CD4-positive, alpha-beta memory T cell (primary cell): ENCODE data around the gene KLLN. TPM values are rescaled to one million over a fixed set of nuclear protein-coding genes. Genes with fewer than 3 reads are reported as not detected.
"Not testable (repeated sequence)": the region's sequence is repeated elsewhere in the genome, so short reads cannot be mapped to it uniquely, and the experiment has no call there.

Source experiments
- CTCF ChIA-PET: fragments of 350-600 bp; sonication (Branson Sonifier 250); formaldehyde crosslinking; loops from one replicate; lab custom pipeline; 2021; ENCODE audit warnings: inconsistent platforms; ENCODE audit not compliant: partially characterized antibody; lab: Charles Lee
- POLR2A ChIA-PET: fragments of 350-600 bp; sonication (Branson Sonifier 250); formaldehyde crosslinking; loops from one replicate; lab custom pipeline; 2021; ENCODE audit not compliant: partially characterized antibody; lab: Charles Lee
- DNase-seq, 5 donors: peaks; one replicate each; pipeline versions ENCODE4 v3.0.0 to v3.0.0-alpha.2; 2020 to 2022; ENCODE audit warnings: mixed read lengths in 1 of 5
- H3K27ac ChIP-seq: one replicate; pipeline ENCODE4 v1.7.0; 2013; ENCODE audit warnings: low read depth, low read length
- H3K27me3 ChIP-seq: 2 replicates; pipeline ENCODE4 v1.7.0; 2013; ENCODE audit warnings: mild to moderate bottlenecking, low read length, moderate library complexity; ENCODE audit not compliant: insufficient read depth
- H3K36me3 ChIP-seq: 2 replicates; pipeline ENCODE4 v1.7.0; 2013; ENCODE audit warnings: mild to moderate bottlenecking, low read length, moderate library complexity; ENCODE audit not compliant: insufficient read depth
- H3K4me1 ChIP-seq: 2 replicates; pipeline ENCODE4 v1.7.0; 2013; ENCODE audit warnings: mild to moderate bottlenecking, low read length, moderate library complexity; ENCODE audit not compliant: insufficient read depth
- H3K4me3 ChIP-seq, 2 donors: one replicate each; pipeline ENCODE4 v1.7.0; 2013; ENCODE audit warnings: low read length in 2 of 2, mild to moderate bottlenecking in 1 of 2
- H3K9me3 ChIP-seq, 2 donors: one replicate each; pipeline ENCODE4 v1.7.0; 2013; ENCODE audit warnings: low read length in 2 of 2, control low read depth in 1 of 2; ENCODE audit not compliant: control insufficient read depth in 1 of 2
- H3K27ac Mint-ChIP-seq, 7 donors: one replicate each; pipeline ENCODE4 v1.8.0; 2020 to 2021; ENCODE audit warnings: mixed read lengths in 7 of 7, mild to moderate bottlenecking in 6 of 7, inconsistent platforms in 3 of 7, moderate library complexity in 3 of 7
- H3K27me3 Mint-ChIP-seq, 2 donors: one replicate each; pipeline ENCODE4 v1.8.0; 2020 to 2021; ENCODE audit warnings: mixed read lengths in 2 of 2
- H3K36me3 Mint-ChIP-seq, 2 donors: one replicate each; pipeline ENCODE4 v1.8.0; 2020 to 2021; ENCODE audit warnings: mixed read lengths in 2 of 2, inconsistent platforms in 1 of 2, mild to moderate bottlenecking in 1 of 2
- H3K4me1 Mint-ChIP-seq, 4 donors: one replicate each; pipeline ENCODE4 v1.8.0; 2020 to 2021; ENCODE audit warnings: mixed read lengths in 4 of 4, mild to moderate bottlenecking in 1 of 4
- H3K4me3 Mint-ChIP-seq, 8 donors: one replicate each; pipeline ENCODE4 v1.8.0; 2020 to 2021; ENCODE audit warnings: mixed read lengths in 8 of 8, mild to moderate bottlenecking in 7 of 8, moderate library complexity in 6 of 8, inconsistent platforms in 3 of 8
- H3K9me3 Mint-ChIP-seq, 8 donors: one replicate each; pipeline ENCODE4 v1.8.0; 2020 to 2021; ENCODE audit warnings: mixed read lengths in 8 of 8, mild to moderate bottlenecking in 5 of 8, inconsistent platforms in 3 of 8, moderate library complexity in 1 of 8
- intact Hi-C: fragments of 100-400 bp; cut with micrococcal nuclease; formaldehyde crosslinking; loops from one replicate; pipeline ENCODE4 v1.15.1; 2023
- polyA plus RNA-seq, 2 donors: library from polyadenylated mRNA; unstranded; fragments of 300-500 nt; fragmentation: Illumina TruSeq; gene quantifications; one replicate each; pipeline ENCODE4 v1.2.3, GENCODE V29; 2021
- total RNA-seq, 2 experiments: library from RNA; stranded (reverse); gene quantifications; one replicate each; pipeline ENCODE4 v1.2.3, GENCODE V29; 2021

The KLLN gene
- total RNA-seq, result 1 to 10 TPM; 1.0 to 1.3 TPM
- polyA plus RNA-seq, result under 1 TPM in 1 of 2 donors, not detected in 1; 0.09 TPM

GRCh38 chr10:87863053-87863943 lies at the start of gene KLLN, which contains the start of gene PTEN:
KLLN (minus strand) TSS chr10:87863533; CDS start chr10:87862487, 1,046 bp downstream.
PTEN (plus strand) TSS chr10:87863625; CDS start chr10:87864470, 845 bp downstream.
- Histone ChIP-seq H3K27ac (peak within 1 kb of the TSS; percentile 69), H3K9me3 (no peaks in the 10 kb centered on the region), H3K27me3 (no peaks in the 10 kb centered on the region), H3K36me3 (no peaks in the 10 kb centered on the region), H3K4me3 (peak within 1 kb of the TSS; percentile 91 to 95), H3K4me1 (peaks cover 45% of the 10 kb centered on the region)
- peak; percentile 81 to 85 (median 84) for DNase-seq
- Mint-ChIP-seq H3K36me3 (peaks cover under 1 to 39% of the 10 kb centered on the region in 2 donors), H3K27ac (peak within 1 kb of the TSS; percentile 95 to 99 (median 97)), H3K4me1 (peaks cover 28 to 68% (median 38%) of the 10 kb centered on the region in 4 donors), H3K4me3 (peak within 1 kb of the TSS; percentile 95 to 99 (median 98)), H3K27me3 (peaks cover 0 to 3% of the 10 kb centered on the region in 2 donors), H3K9me3 (peaks cover 0 to 2% (median 0%) of the 10 kb centered on the region in 8 donors)
- ChIA-PET CTCF (interaction anchor here (0.9 to 10.6 kb wide), 12 partner anchors 9 to 720 kb away, joined by 3 to 225 read pairs (median 10); partner anchors contain the start of genes ATAD1 and RNLS), POLR2A (interaction anchor here (0.6 to 7.7 kb wide), 37 partner anchors 10 to 1438 kb away, joined by 3 to 158 read pairs (median 5); partner anchors contain the start of genes ATAD1, FAS, IFIT2 and RNLS)
- intact Hi-C loops, result loop anchor here (2.0 to 10.0 kb wide), 10 partner anchors 54 to 1838 kb away; partner anchors contain the start of genes GLUD1 and KIF20B

DNA sequence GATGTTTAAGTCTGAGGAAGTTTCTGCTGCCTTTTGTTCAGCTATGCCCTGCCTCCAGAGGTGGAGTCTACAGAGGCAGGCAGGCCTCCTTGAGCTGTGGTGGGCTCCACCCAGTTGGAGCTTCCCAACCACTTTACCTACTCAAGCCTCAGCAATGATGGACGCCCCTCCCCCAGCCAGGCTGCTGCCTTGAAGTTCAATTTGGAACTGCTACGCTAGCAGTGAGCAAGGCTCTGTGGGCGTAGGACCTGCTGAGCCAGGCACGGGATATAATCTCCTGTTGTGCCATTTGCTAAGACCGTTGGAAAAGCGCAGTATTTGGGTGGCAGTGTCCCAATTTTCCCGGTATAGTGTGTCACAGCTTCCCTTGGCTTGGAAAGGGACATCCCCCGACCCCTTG lies 40.1 kb upstream of the KLLN start:
- H3K27me3 ChIP-seq, intact Hi-C loops, H3K27ac ChIP-seq, H3K27ac Mint-ChIP-seq, DNase-seq, H3K27me3 Mint-ChIP-seq, H3K4me3 Mint-ChIP-seq, H3K4me1 ChIP-seq, CTCF ChIA-PET, H3K9me3 ChIP-seq, H3K4me3 ChIP-seq, H3K36me3 ChIP-seq: not testable (repeated sequence)
- POLR2A ChIA-PET, result interaction anchor here (1.8 kb wide), 1 partner anchor 41 kb away, joined by 5 read pairs; the partner anchor contains the start of genes KLLN and PTEN
- Mint-ChIP-seq H3K36me3 (peaks cover 79 to 87% of the 10 kb centered on the region in 2 donors), H3K9me3 (peaks cover 2 to 45% (median 27%) of the 10 kb centered on the region in 8 donors), H3K4me1 (peaks cover 39 to 69% (median 52%) of the 10 kb centered on the region in 4 donors)

GRCh38 chr10:87897957-87898356 lies 34.6 kb upstream of the KLLN start:
- H3K36me3 ChIP-seq, H3K27ac Mint-ChIP-seq, H3K4me3 Mint-ChIP-seq, H3K9me3 ChIP-seq, H3K27me3 ChIP-seq, POLR2A ChIA-PET, H3K27ac ChIP-seq, H3K27me3 Mint-ChIP-seq, DNase-seq, CTCF ChIA-PET, H3K4me3 ChIP-seq, intact Hi-C loops: not testable (repeated sequence)
- Mint-ChIP-seq H3K4me1 (peaks cover 35 to 74% (median 54%) of the 10 kb centered on the region in 4 donors), H3K36me3 (peaks cover 79% of the 10 kb centered on the region in 2 donors), H3K9me3 (peaks cover 2 to 40% (median 24%) of the 10 kb centered on the region in 8 donors)
- peaks cover 12% of the 10 kb centered on the region for H3K4me1 ChIP-seq

- peaks cover 40 to 75% (median 57%) of the 10 kb centered on the region in 4 donors for H3K4me1 Mint-ChIP-seq
- peak overlapping the region in 2 of 7 donors; percentile 2 to 19 for H3K27ac Mint-ChIP-seq
- Histone ChIP-seq H3K4me3 (no peak overlapping the region), H3K4me1 (peaks cover 27% of the 10 kb centered on the region), H3K9me3 (no peaks in the 10 kb centered on the region), H3K27me3 (no peaks in the 10 kb centered on the region), H3K27ac (no peak overlapping the region), H3K36me3 (no peaks in the 10 kb centered on the region)
- H3K4me3 Mint-ChIP-seq, result no peak overlapping the region
- H3K27me3 Mint-ChIP-seq, result no peaks in the 10 kb centered on the region
- DNase-seq, result no peak
- ChIA-PET POLR2A (interaction anchor here (0.6 kb wide), 1 partner anchor 35 kb away, joined by 3 read pairs; no protein-coding TSS in a partner anchor), CTCF (no interaction called here)
- H3K9me3 Mint-ChIP-seq, result peaks cover 0 to 26% (median 14%) of the 10 kb centered on the region in 8 donors
- intact Hi-C loops, result no loop called here
- peaks cover 65 to 70% of the 10 kb centered on the region in 2 donors for H3K36me3 Mint-ChIP-seq
Observed at GRCh38 chr10:87896216-87896615, 32.9 kb upstream of the KLLN start.

DNA sequence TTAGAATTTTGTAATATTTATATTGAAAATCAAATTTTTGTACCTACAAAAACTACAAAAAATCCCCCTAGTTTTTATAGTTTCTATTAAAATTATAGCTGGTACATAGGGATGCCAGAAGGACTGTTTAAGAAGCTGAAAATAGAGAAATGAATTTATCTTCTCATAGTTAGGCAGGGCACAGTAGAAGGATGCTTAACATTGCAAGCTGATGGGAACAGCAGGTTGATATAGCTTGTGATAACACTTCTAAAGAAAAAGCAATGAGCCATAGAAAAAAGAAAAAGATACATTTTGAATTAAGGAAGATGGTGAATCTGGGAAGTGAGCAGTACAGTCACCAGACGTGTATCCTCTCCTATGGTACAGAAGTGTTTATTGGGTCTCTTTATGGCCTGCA lies 32.1 kb upstream of the KLLN start:
- no peaks in the 10 kb centered on the region for H3K9me3 ChIP-seq
- no peak overlapping the region for H3K4me3 ChIP-seq
- no peak overlapping the region for H3K27ac ChIP-seq
- Mint-ChIP-seq H3K27me3 (no peaks in the 10 kb centered on the region), H3K36me3 (peaks cover 58 to 62% of the 10 kb centered on the region in 2 donors), H3K4me1 (peaks cover 37 to 75% (median 53%) of the 10 kb centered on the region in 4 donors), H3K4me3 (no peak overlapping the region), H3K27ac (peak overlapping the region in 3 of 7 donors; percentile 25 to 80 (median 29)), H3K9me3 (peaks cover 0 to 20% (median 8%) of the 10 kb centered on the region in 8 donors)
- H3K27me3 ChIP-seq, result no peaks in the 10 kb centered on the region
- no peaks in the 10 kb centered on the region for H3K36me3 ChIP-seq
- CTCF ChIA-PET, result interaction anchor here (0.6 to 1.2 kb wide), 2 partner anchors 9 to 20 kb away, joined by 3 to 4 read pairs; no protein-coding TSS in a partner anchor
- POLR2A ChIA-PET, result interaction anchor here (1.0 kb wide), 1 partner anchor 33 kb away, joined by 3 read pairs; no protein-coding TSS in a partner anchor
- intact Hi-C loops, result no loop called here
- DNase-seq, result no peak
- peaks cover 34% of the 10 kb centered on the region for H3K4me1 ChIP-seq

DNA sequence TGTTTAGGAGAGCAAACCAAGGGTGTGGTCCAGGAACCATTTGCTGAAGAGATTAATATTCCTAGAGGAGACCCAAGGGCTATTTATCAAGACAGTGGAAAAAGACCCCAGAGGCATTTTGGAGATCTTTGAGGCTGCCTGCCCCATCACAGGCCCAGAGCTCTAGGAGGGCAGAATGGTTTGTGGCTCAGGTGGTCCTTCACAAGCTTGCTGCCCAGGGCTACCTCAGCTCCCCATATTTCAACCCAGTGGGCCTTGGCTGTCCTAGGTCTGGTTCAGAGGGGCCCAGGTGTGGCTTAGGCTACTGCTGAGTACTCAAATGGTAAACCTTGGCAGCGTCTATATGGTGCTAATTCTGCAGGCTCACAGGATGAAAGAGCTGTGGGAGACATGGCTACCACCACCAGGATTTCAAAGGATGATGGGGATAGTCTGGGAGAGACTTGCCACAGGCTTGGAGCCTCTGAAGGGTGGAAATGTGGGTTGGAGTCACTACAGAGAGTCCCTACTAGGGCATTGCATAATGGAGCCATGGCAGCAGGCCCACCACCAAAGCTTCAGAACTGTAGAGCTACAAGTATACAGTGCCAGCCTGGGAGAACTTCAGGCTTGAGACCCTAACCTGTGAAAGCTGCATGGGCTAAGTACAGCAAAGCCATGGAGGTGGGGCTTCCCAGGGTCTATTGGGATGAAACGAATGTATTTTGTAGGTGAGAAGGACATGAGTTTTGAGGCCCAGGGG lies 24.4 kb upstream of the KLLN start:
- ChIA-PET CTCF (no interaction called here), POLR2A (interaction anchor here (1.3 kb wide), 1 partner anchor 26 kb away, joined by 4 read pairs; no protein-coding TSS in a partner anchor)
- Histone ChIP-seq H3K36me3 (no peaks in the 10 kb centered on the region), H3K9me3 (no peaks in the 10 kb centered on the region), H3K27ac (no peak overlapping the region), H3K27me3 (no peaks in the 10 kb centered on the region), H3K4me1 (peaks cover 25% of the 10 kb centered on the region), H3K4me3 (no peak overlapping the region)
- intact Hi-C loops, result no loop called here
- no peak for DNase-seq
- peak overlapping the region in 2 of 7 donors; percentile 18 to 29 for H3K27ac Mint-ChIP-seq
- H3K4me1 Mint-ChIP-seq, result peaks cover 33 to 60% (median 48%) of the 10 kb centered on the region in 4 donors
- H3K36me3 Mint-ChIP-seq, result peaks cover 36 to 37% of the 10 kb centered on the region in 2 donors
- no peaks in the 10 kb centered on the region for H3K27me3 Mint-ChIP-seq
- peak overlapping the region in 1 of 8 donors; percentile 23 for H3K4me3 Mint-ChIP-seq
- peaks cover 0 to 14% (median 6%) of the 10 kb centered on the region in 8 donors for H3K9me3 Mint-ChIP-seq
